Lower lobe of right lung (tissue), 2 donors: ENCODE measurements around the gene BCAS2. TPM values are rescaled to one million over a fixed set of nuclear protein-coding genes. Genes with fewer than 3 reads are reported as not detected.

ENCODE experiments used
- ATAC-seq, 2 donors: fragments of 200-7000 bp; cut with Tn5 transposase; one replicate each; pipeline ENCODE4 v1.9.1; 2020 to 2022; ENCODE audit warnings: mild to moderate bottlenecking in 2 of 2, moderate library complexity in 2 of 2
- DNase-seq: peaks from one replicate; pipeline ENCODE4 v3.0.0-alpha.2; 2020
- H3K27ac ChIP-seq: fragments of 200-600 bp; one replicate; pipeline ENCODE4 v1.8.0; 2022
- H3K27me3 ChIP-seq: fragments of 200-600 bp; one replicate; pipeline ENCODE4 v1.8.0; 2022; ENCODE audit warnings: low read depth
- H3K36me3 ChIP-seq: fragments of 200-600 bp; one replicate; pipeline ENCODE4 v1.8.0; 2022; ENCODE audit warnings: mild to moderate bottlenecking
- H3K4me1 ChIP-seq: fragments of 200-600 bp; one replicate; pipeline ENCODE4 v1.8.0; 2022
- H3K4me3 ChIP-seq: fragments of 200-600 bp; one replicate; pipeline ENCODE4 v1.8.0; 2022; ENCODE audit warnings: mild to moderate bottlenecking
- H3K9me3 ChIP-seq: fragments of 200-600 bp; one replicate; pipeline ENCODE4 v1.8.0; 2022
- intact Hi-C: fragments of 100-400 bp; cut with DNase I; formaldehyde crosslinking; loops from one replicate; pipeline ENCODE4 v1.11.0; 2022
- total RNA-seq: library from RNA; stranded (reverse); fragmentation: NEBNext Ultra II Directional; extraction: Animal tissue kit (Norgen Biotek cat#: 25700); gene quantifications from one replicate; pipeline ENCODE4 v1.2.1, GENCODE V29; 2021
- TF ChIP-seq, protein P1 (sequence below): fragments of 200-600 bp; IDR thresholded peaks from one replicate; pipeline ENCODE4 v1.8.0; 2022; ENCODE audit warnings: antibody characterized with exemption, mild to moderate bottlenecking
- donor health status: DM: no; HTN: yes; CAD: no; lungs with severe emphysema.

BCAS2 gene
- total RNA-seq, 1 donor from 2014 or later, result 24.1 TPM

GRCh38 chr1:114549137-114549536, 32.3 kb downstream of the BCAS2 start:
- Histone ChIP-seq H3K27ac (no peak overlapping the region), H3K36me3 (no peaks in the 10 kb centered on the region), H3K4me1 (no peaks in the 10 kb centered on the region), H3K27me3 (no peaks in the 10 kb centered on the region), H3K9me3 (no peaks in the 10 kb centered on the region), H3K4me3 (no peak overlapping the region)
- peak; percentile 83 to 90 for ATAC-seq
- no peak for DNase-seq
- TF ChIP-seq, protein P1, sequence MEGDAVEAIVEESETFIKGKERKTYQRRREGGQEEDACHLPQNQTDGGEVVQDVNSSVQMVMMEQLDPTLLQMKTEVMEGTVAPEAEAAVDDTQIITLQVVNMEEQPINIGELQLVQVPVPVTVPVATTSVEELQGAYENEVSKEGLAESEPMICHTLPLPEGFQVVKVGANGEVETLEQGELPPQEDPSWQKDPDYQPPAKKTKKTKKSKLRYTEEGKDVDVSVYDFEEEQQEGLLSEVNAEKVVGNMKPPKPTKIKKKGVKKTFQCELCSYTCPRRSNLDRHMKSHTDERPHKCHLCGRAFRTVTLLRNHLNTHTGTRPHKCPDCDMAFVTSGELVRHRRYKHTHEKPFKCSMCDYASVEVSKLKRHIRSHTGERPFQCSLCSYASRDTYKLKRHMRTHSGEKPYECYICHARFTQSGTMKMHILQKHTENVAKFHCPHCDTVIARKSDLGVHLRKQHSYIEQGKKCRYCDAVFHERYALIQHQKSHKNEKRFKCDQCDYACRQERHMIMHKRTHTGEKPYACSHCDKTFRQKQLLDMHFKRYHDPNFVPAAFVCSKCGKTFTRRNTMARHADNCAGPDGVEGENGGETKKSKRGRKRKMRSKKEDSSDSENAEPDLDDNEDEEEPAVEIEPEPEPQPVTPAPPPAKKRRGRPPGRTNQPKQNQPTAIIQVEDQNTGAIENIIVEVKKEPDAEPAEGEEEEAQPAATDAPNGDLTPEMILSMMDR, result no peak
- intact Hi-C loops, result no loop called here

DNA sequence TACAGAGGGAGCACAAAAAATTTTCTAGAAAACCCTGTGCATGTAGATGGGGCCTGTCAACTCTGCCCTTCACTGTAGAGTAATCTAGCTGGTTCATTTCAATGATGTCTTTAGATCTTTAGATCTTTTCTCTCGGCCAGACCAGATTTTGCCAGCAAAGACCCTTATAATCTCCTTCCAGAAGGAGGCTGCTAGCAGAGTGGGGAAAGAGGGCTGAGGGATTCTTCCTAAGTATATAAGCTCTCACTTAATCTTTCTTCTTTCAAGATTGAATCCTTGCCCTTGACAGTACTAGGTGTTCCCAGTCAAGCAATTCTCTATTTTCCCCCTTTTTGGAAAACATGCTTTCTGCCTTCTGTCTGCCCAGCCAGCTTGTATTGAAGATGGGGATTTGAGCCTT, 34.3 kb downstream of the BCAS2 start:
- intact Hi-C loops, result no loop called here
- Histone ChIP-seq H3K4me1 (no peaks in the 10 kb centered on the region), H3K27ac (no peak overlapping the region), H3K36me3 (no peaks in the 10 kb centered on the region), H3K9me3 (no peaks in the 10 kb centered on the region), H3K4me3 (no peak overlapping the region), H3K27me3 (no peaks in the 10 kb centered on the region)
- DNase-seq (no peak), ATAC-seq (no peak)
- TF ChIP-seq, protein P1, result no peak

DNA sequence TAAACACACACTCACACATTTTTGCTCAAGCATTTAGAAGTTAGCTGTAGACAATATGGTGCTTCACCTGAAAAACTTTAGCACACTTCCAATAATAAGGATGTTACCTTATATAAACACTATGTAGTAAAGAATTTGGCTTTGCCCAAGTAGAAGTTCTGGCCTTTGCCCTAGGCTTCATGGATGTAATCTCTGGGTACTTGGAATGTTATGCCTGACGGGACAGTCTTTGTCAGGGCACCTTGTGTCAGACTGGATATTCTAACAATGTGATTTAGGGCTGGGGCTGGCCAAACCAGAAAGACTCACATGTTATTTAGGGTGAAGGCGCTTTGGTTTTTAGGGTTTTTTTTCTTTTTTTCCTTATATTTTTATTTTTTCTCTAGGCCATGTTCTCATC, 35.6 kb downstream of the BCAS2 start:
- Histone ChIP-seq H3K27ac (no peak overlapping the region), H3K36me3 (no peaks in the 10 kb centered on the region), H3K4me3 (no peak overlapping the region), H3K4me1 (no peaks in the 10 kb centered on the region), H3K27me3 (no peaks in the 10 kb centered on the region), H3K9me3 (no peaks in the 10 kb centered on the region)
- TF ChIP-seq, protein P1, result no peak
- DNase-seq, result no peak
- no peak for ATAC-seq
- intact Hi-C loops, result no loop called here

GRCh38 chr1:114545315-114545714, 36.1 kb downstream of the BCAS2 start:
- H3K36me3 ChIP-seq, result no peaks in the 10 kb centered on the region
- intact Hi-C loops, result no loop called here
- H3K4me1 ChIP-seq, result no peaks in the 10 kb centered on the region
- no peaks in the 10 kb centered on the region for H3K9me3 ChIP-seq
- no peak overlapping the region for H3K4me3 ChIP-seq
- no peak overlapping the region for H3K27ac ChIP-seq
- ATAC-seq (no peak), DNase-seq (no peak)
- TF ChIP-seq, protein P1, result no peak
- no peaks in the 10 kb centered on the region for H3K27me3 ChIP-seq

DNA sequence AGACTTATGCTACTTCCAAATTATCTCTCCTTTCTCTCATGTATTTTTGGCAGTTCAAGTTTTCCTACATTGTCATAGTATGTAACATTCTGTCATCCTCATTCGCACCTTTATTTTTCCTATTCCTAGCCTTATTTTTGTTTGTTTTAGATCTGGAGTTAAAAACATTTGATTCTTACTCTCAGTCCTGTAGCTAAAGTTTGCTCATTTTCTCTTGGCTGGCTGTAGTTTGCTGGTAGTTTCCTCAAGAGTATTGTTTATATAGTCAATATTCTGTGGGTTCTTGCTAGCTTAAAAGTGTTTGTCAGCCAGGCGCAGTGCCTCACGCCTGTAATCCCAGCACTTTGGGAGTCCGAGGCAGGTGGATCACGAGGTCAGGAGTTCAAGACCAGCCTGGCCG, 40.6 kb downstream of the BCAS2 start:
- TF ChIP-seq, protein P1, result no peak
- intact Hi-C loops, result no loop called here
- Histone ChIP-seq H3K27me3 (no peaks in the 10 kb centered on the region), H3K4me3 (no peak overlapping the region), H3K27ac (no peak overlapping the region), H3K36me3 (no peaks in the 10 kb centered on the region), H3K9me3 (no peaks in the 10 kb centered on the region), H3K4me1 (no peaks in the 10 kb centered on the region)
- DNase-seq (no peak), ATAC-seq (no peak)

GRCh38 chr1:114540272-114540671, 41.1 kb downstream of the BCAS2 start:
- intact Hi-C loops, result no loop called here
- DNase-seq (no peak), ATAC-seq (no peak)
- Histone ChIP-seq H3K27me3 (no peaks in the 10 kb centered on the region), H3K36me3 (no peaks in the 10 kb centered on the region), H3K4me1 (no peaks in the 10 kb centered on the region), H3K9me3 (no peaks in the 10 kb centered on the region), H3K4me3 (no peak overlapping the region), H3K27ac (no peak overlapping the region)
- TF ChIP-seq, protein P1, result no peak
